Stimulated activated CD8-positive, alpha-beta memory T cell treated with anti-CD3 and anti-CD28 coated beads, Interleukin-15, amount 100 ng/mL, for 48 hours (primary cell): ENCODE measurements around the gene KPNA3.

Experiments
- DNase-seq, 2 donors: peaks; one replicate each; pipeline ENCODE4 v3.0.0-alpha.2; 2020; ENCODE audit warnings: low read depth in 2 of 2

Gene KPNA3

DNA sequence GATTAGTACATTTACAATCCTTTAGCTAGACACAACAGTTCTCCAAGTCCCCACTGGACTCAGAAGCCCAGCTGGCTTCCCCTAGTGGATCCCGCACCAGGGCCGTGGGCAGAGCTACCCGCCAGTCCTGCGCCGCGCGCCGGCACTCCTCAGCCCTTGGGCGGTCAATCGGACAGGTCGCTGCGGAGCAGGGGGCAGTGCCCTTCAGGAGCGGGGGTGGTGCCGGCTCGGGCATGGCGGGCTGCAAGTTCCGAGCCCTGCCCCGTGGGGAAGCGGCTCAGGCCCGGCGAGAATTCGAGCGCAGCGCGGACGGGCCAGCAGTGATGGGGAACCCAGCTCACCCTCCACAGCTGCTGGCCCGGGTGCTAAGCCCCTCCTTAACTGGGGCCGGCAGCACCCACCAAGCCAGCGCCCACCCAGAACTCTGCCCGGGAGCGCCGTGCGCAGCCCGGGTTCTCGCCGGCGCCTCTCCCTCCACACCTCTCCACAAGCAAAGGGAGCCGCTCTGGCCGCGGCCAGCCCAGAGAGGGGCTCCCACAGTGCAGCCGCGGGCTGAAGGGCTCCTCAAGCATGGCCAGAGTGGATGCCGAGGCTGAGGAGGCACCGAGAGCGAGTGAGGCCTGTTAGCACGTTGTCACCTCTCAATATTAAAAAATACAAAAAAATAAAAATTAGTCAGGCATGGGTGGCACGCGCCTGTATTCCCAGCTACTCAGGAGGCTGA is 114.1 kb downstream of the KPNA3 start:
- DNase-seq = no peak

GRCh38 chr13:49676581-49677298 is 115.7 kb downstream of the KPNA3 start:
- no peak for DNase-seq

- no peak for DNase-seq
These were observed 121.7 kb downstream of the KPNA3 start for GRCh38 chr13:49670828-49671227.

GRCh38 chr13:49669735-49670309 is 122.7 kb downstream of the KPNA3 start:
- no peak for DNase-seq

- no peak for DNase-seq
These were observed 124.7 kb downstream of the KPNA3 start for GRCh38 chr13:49667773-49668172.

DNA sequence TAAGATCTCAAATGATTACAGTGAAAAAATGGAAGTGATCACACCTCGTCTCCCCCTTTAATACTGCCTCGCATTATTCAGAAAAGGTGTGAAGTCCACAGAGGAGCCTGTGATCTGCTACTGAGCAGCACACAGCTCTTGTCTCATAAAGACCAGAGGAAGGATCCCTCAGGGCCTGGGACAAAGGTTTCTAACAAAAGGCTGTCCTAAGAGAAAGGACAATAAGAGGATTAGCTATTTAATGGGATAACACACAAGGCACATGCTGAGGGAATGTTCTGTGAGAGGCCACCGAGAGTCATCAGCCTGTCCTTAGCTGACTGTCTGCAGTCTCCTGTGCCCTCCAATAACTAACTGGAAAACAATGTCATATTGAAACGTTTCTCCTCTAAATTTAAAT is 127.9 kb downstream of the KPNA3 start:
- DNase-seq = no peak

DNA sequence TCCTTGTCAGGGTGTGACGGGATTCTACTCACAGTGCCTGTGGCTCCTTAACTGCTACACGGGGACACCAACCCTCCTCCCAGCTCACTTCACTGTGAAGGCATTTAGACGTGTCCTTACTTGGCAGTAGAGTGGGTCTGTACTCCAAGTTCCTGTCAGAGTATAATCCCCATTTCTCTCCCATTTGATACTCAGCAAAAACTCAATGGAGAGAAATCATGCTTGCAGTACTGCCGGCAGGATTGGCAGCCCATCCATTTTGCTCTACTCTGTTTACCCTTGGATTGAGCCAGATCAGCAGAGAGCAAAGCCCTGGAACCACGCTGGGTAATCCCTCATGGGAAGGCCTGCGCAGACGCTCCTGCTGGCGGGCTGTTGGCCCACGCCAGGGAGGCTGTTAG is 135.2 kb downstream of the KPNA3 start:
- no peak for DNase-seq

GRCh38 chr13:49655906-49656305 is 136.6 kb downstream of the KPNA3 start:
- no peak for DNase-seq

DNA sequence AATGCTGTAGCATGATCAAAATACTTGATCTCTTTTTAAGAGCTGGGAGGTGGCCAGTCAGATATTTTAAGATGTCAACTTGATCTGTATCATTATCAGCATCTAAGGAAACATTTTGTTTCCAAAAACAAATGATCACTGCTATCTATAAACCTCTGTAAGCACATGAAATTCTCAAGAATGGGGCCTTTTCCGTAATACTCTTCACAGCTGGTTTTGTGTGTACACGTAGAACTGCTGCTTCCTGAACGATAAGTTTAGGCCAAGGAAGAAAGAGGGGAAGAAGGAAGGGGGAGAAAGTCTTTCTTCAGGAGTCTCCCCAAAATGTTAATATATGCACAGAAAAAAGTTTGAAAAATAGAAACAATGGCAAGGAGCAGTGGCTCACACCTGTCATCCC is 138.5 kb downstream of the KPNA3 start:
- no peak for DNase-seq

- DNase-seq = no peak
These were observed 139.0 kb downstream of the KPNA3 start for GRCh38 chr13:49653478-49653877.

DNA sequence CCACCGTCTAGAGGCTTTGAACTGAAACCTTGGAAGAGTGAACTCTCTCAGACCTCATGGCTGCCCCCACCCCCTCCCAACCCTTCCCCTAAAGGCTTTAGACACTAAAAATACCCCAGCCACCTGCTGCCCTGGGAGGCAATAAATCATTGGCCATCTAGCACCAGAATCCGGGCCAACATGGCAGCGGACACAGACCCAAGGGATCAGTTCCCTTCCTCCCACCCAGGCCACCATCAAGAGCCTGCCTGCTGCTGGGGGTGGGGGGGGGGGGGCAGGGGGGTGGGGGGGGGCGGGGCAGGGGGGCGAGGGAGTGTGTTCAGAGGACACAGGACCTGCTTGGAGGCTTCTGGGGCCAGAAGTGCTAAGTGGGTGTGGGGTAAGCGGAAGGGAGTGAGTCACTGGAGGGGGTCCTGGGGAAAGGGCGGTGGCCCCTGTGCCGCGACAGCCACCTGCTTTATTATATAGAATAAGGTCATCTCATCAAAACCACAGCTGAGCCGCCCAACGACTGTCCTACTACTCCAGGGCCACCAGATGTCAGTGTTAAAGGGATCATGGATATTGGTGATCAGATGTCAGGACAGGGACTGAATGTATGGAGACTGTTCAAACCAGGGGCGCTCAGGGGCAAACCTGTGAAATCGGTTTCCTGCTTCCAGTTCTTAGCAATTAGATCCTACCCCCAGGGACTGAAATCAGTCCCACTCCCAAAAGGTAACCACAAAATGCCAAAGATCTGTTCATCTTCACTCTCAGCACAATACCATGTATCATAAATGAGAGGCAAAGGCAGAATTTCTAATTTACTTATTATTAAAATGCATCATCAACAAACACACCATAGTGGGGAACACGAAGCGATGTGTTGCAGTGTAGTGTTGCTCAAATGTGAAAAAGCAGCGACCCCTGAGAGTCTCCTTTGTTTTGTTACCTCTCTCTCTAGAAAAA is 139.9 kb downstream of the KPNA3 start:
- no peak for DNase-seq

GRCh38 chr13:49651570-49652354 is 140.7 kb downstream of the KPNA3 start:
- DNase-seq = no peak

GRCh38 chr13:49649963-49650312 is 142.5 kb downstream of the KPNA3 start:
- no peak for DNase-seq
